Right cardiac atrium (tissue), 5 donors: ENCODE data around the gene RASSF7. TPM values are rescaled to one million over a fixed set of nuclear protein-coding genes. Genes with fewer than 3 reads are reported as not detected.
A peak's percentile ranks its signal among the peaks of the same experiment; 100 is the strongest.

Experiments
- ATAC-seq, 2 donors: fragments of 200-7000 bp; cut with Tn5 transposase; one replicate each; pipeline versions ENCODE4 v1.8.0 to v1.9.1; 2020; ENCODE audit warnings: moderate library complexity in 2 of 2, mild to moderate bottlenecking in 1 of 2
- DNase-seq, 3 donors: peaks; one replicate each; pipeline ENCODE4 v3.0.0-alpha.2; 2020
- H3K27ac ChIP-seq: one replicate; pipeline ENCODE4 v1.5.1; 2013; ENCODE audit warnings: mild to moderate bottlenecking, low read length, control low read depth, moderate library complexity
- H3K27me3 ChIP-seq: one replicate; pipeline ENCODE4 v1.6.1; 2013; ENCODE audit not compliant: control insufficient read depth, insufficient read depth
- H3K4me1 ChIP-seq: one replicate; pipeline ENCODE4 v1.6.1; 2013; ENCODE audit warnings: low read length; ENCODE audit not compliant: control insufficient read depth, insufficient read depth
- H3K4me3 ChIP-seq: one replicate; pipeline ENCODE4 v1.5.1; 2013; ENCODE audit warnings: low read length, control low read depth
- H3K9me3 ChIP-seq: one replicate; pipeline ENCODE4 v1.6.1; 2013; ENCODE audit warnings: low read length; ENCODE audit not compliant: control insufficient read depth
- WGBS: extraction: QIAGEN DNeasy Blood & Tissue Kit; methylation state at CpG from one replicate; pipeline ENCODE4 v1.1.7; 2013; 5-methylcytosine and 5-hydroxymethylcytosine counted together
- intact Hi-C, 4 donors: fragments of 100-400 bp; cut with DNase I; formaldehyde crosslinking; loops; one replicate each; pipeline versions ENCODE4 v1.11.0 to v1.14.0; 2022 to 2023
- polyA plus RNA-seq: library from polyadenylated mRNA; stranded (reverse); fragments of 200-250 nt; gene quantifications from one replicate; pipeline ENCODE4 v1.2.3, GENCODE V29; 2013
- total RNA-seq, 4 donors: library from RNA; stranded (reverse); fragmentation: NEBNext Ultra II Directional; extraction: Animal tissue kit (Norgen Biotek cat#: 25700); gene quantifications; one replicate each; pipeline ENCODE4 v1.2.1, GENCODE V29; 2021
- donor health status: healthy with polysubstance abuse.
- donor health status: DM: no; HTN: yes; CAD: no.
- donor health status: DM: no; HTN: no; CAD: no.
- donor health status: DM: no; HTN: yes; CAD: no; lungs with severe emphysema.
- donor health status: DM: yes; HTN: yes; CAD: no.

The RASSF7 gene
- total and polyA plus RNA-seq, 5 donors = 2.5 to 6.3 (median 3.9) TPM

- WGBS = 55% methylated on average over 11 of the region's 11 CpGs
- Histone ChIP-seq H3K9me3 (no peaks in the 10 kb centered on the region), H3K4me3 (no peak overlapping the region), H3K27ac (no peak overlapping the region), H3K27me3 (no peaks in the 10 kb centered on the region), H3K4me1 (no peaks in the 10 kb centered on the region)
- DNase-seq = peak in 1 of 3 donors; percentile 55
- intact Hi-C loops = loop anchor here (2.0 to 10.0 kb wide), 3 partner anchors 171 to 173 kb away; no protein-coding TSS in a partner anchor
- ATAC-seq = no peak
Observed at GRCh38 chr11:553988-554340, 6.8 kb upstream of the RASSF7 start.

GRCh38 chr11:554428-555226 is 6.1 kb upstream of the RASSF7 start:
- Histone ChIP-seq H3K27me3 (no peaks in the 10 kb centered on the region), H3K27ac (no peak overlapping the region), H3K9me3 (no peaks in the 10 kb centered on the region), H3K4me3 (peak overlapping the region; percentile 24), H3K4me1 (no peaks in the 10 kb centered on the region)
- ATAC-seq (peak; percentile 27 to 39), DNase-seq (peak in 2 of 3 donors; percentile 80 to 81)
- 12% methylated on average over 47 of the region's 60 CpGs for WGBS
- intact Hi-C loops = loop anchor here (2.0 to 10.0 kb wide), 3 partner anchors 170 to 173 kb away; no protein-coding TSS in a partner anchor

GRCh38 chr11:555227-555779 is 5.5 kb upstream of the RASSF7 start:
- peak in 1 of 3 donors; percentile 54 for DNase-seq
- peak overlapping the region; percentile 24 for H3K4me3 ChIP-seq
- 1% methylated on average over 57 of the region's 57 CpGs for WGBS
- intact Hi-C loops = loop anchor here in 3 of 4 donors (2.0 to 10.0 kb wide), 2 partner anchors 169 to 171 kb away; no protein-coding TSS in a partner anchor
- no peak overlapping the region for H3K27ac ChIP-seq
- H3K9me3 ChIP-seq = no peaks in the 10 kb centered on the region
- H3K27me3 ChIP-seq = no peaks in the 10 kb centered on the region
- no peaks in the 10 kb centered on the region for H3K4me1 ChIP-seq
- no peak for ATAC-seq

GRCh38 chr11:555780-556661 is 4.7 kb upstream of the RASSF7 start:
- H3K4me1 ChIP-seq = no peaks in the 10 kb centered on the region
- intact Hi-C loops = loop anchor here in 3 of 4 donors (2.0 to 10.0 kb wide), 2 partner anchors 169 to 171 kb away; no protein-coding TSS in a partner anchor
- no peak overlapping the region for H3K4me3 ChIP-seq
- ATAC-seq (no peak), DNase-seq (peak in 1 of 3 donors; percentile 58)
- H3K27me3 ChIP-seq = no peaks in the 10 kb centered on the region
- H3K9me3 ChIP-seq = no peaks in the 10 kb centered on the region
- no peak overlapping the region for H3K27ac ChIP-seq
- 3% methylated on average over 104 of the region's 104 CpGs for WGBS

- 64% methylated on average over 22 of the region's 22 CpGs for WGBS
- H3K27ac ChIP-seq = no peak overlapping the region
- H3K27me3 ChIP-seq = no peaks in the 10 kb centered on the region
- no peak overlapping the region for H3K4me3 ChIP-seq
- no peaks in the 10 kb centered on the region for H3K4me1 ChIP-seq
- ATAC-seq (no peak), DNase-seq (peak in 1 of 3 donors; percentile 56)
- no peaks in the 10 kb centered on the region for H3K9me3 ChIP-seq
- intact Hi-C loops = loop anchor here in 2 of 4 donors (10.0 kb wide), 1 partner anchor 168 kb away; no protein-coding TSS in a partner anchor
Observed at GRCh38 chr11:556662-557256, 4.0 kb upstream of the RASSF7 start.

- ATAC-seq (no peak), DNase-seq (peak in 2 of 3 donors; percentile 41 to 46)
- Histone ChIP-seq H3K4me1 (no peaks in the 10 kb centered on the region), H3K9me3 (no peaks in the 10 kb centered on the region), H3K27ac (no peak overlapping the region), H3K27me3 (no peaks in the 10 kb centered on the region), H3K4me3 (no peak overlapping the region)
- intact Hi-C loops = loop anchor here in 2 of 4 donors (10.0 kb wide), 1 partner anchor 167 kb away; no protein-coding TSS in a partner anchor
- 82% methylated on average over 24 of the region's 24 CpGs for WGBS
Observed at GRCh38 chr11:557328-558132, 3.2 kb upstream of the RASSF7 start.

- 89% methylated on average over 20 of the region's 20 CpGs for WGBS
- Histone ChIP-seq H3K9me3 (no peaks in the 10 kb centered on the region), H3K27ac (no peak overlapping the region), H3K27me3 (no peaks in the 10 kb centered on the region), H3K4me1 (no peaks in the 10 kb centered on the region), H3K4me3 (no peak overlapping the region)
- intact Hi-C loops = loop anchor here in 2 of 4 donors (10.0 kb wide), 1 partner anchor 166 kb away; no protein-coding TSS in a partner anchor
- ATAC-seq = no peak
- peak in 1 of 3 donors; percentile 12 for DNase-seq
Observed at GRCh38 chr11:558503-558902, 2.3 kb upstream of the RASSF7 start.

- intact Hi-C loops = loop anchor here in 2 of 4 donors (10.0 kb wide), 1 partner anchor 166 kb away; no protein-coding TSS in a partner anchor
- 80% methylated on average over 15 of the region's 15 CpGs for WGBS
- Histone ChIP-seq H3K9me3 (no peaks in the 10 kb centered on the region), H3K4me1 (no peaks in the 10 kb centered on the region), H3K4me3 (no peak overlapping the region), H3K27me3 (no peaks in the 10 kb centered on the region), H3K27ac (no peak overlapping the region)
- peak in 2 of 3 donors; percentile 17 to 52 for DNase-seq
- no peak for ATAC-seq
Observed at GRCh38 chr11:559020-559620, 1.6 kb upstream of the RASSF7 start.

GRCh38 chr11:559712-560304 is 962 bp upstream of the RASSF7 start:
- intact Hi-C loops = loop anchor here in 2 of 4 donors (10.0 kb wide), 1 partner anchor 165 kb away; no protein-coding TSS in a partner anchor
- Histone ChIP-seq H3K4me1 (no peaks in the 10 kb centered on the region), H3K27me3 (no peaks in the 10 kb centered on the region), H3K9me3 (no peaks in the 10 kb centered on the region), H3K27ac (no peak overlapping the region), H3K4me3 (no peak overlapping the region)
- DNase-seq = peak in 1 of 3 donors; percentile 16
- ATAC-seq = no peak
- WGBS = 73% methylated on average over 18 of the region's 18 CpGs
